GM21576 (cell line): ENCODE data around the gene DUSP7.
A peak's percentile ranks its signal among the peaks of the same experiment; 100 is the strongest.
"Not testable (repeated sequence)": the region's sequence is repeated elsewhere in the genome, so short reads cannot be mapped to it uniquely, and the experiment has no call there.

ENCODE experiments used
- ATAC-seq: cut with Tn5 transposase; IDR thresholded peaks from one replicate; pipeline ENCODE4 v1.9.1; 2021; ENCODE audit warnings: mild to moderate bottlenecking, moderate library complexity; ENCODE audit not compliant: unreplicated experiment

DUSP7 gene

DNA sequence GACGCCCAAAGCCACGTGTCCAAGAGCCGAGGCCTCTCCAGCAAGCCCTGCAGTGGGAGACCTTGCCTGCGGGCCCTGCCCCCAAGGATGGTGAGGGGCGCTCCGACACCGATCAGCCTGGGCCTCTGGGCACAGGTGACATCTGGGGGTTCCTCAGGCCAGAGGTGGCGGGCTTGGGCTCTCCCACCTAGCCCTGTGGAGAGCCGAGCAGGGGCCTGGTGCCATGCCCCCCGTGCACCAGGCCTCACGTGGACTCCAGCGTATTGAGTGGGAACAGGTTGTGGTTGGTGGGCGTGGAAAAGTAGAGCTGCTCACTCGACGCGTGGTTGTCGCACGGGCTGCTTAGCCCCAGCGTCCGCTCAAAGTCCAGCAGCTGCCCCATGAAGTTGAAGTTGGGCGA is 5.8 kb downstream of the DUSP7 start:
- no peak for ATAC-seq

DNA sequence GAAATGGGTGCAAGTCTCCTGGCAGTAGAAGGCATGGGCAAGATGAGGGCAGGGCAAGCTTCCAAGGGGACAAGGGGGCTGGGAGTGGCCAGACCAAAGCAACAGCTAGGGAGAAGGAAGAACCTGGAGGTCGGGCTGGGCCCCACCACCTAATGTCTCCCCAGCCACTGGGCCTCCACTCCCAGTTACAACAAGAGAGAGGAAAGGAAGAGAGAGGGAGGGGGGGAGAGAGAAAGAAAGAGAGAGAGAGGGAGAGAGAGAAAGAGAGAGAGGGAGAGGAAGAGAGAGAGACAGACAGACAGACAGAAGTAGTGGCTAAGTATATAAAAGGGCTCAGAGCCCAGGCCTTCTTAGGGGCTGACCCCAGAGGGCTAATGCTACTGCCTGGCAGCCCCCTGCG is 6.9 kb downstream of the DUSP7 start:
- no peak for ATAC-seq

DNA sequence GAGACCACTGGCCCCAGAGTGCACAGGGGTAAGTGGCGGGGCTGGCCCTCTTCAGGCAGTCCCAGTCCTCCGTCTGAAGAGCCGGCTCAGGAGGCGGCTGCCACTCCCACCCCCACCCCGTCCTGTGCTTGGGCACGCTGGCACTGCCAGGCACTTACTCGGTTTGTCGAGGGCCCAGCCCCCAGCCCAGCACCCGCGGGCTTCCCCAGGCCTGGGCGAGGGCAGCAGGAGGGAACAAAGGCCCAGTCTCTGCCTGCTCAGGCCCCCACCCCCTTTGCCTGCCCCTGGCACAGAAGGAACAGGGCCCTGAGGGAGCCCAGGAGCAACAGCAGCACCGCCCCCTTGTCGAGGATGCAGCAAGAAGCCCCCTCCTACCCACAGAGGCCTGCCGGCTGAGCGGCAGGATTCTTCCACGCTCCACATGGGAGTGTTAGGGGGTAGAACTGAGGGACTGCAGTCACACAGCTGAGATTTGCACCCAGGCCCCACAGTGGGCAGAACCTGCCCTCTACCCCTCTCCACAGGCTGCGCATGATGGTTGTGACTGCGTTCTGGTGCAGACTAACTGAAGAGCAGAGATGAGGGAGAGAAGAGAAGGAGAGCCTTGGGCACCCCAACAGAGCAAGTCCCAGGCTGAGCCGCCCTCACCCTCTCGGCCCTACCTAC is 8.9 kb downstream of the DUSP7 start:
- no peak for ATAC-seq

DNA sequence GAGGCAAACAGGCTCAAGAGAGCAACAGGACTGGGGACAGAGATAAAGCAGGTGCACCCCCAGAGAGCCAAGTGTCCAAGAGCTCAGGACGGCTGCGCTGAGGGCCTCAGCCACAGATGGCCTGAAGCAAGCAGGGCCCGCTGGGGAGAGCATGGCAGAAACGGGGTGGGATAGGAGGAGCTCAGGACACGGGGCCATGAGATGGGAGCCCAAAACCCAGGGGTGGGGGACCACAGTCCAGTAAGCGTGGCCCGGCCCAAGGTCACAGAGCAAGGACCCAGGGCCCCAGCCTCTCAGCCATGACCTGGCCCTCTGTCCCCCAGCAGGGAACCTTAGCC is 9.5 kb downstream of the DUSP7 start:
- no peak for ATAC-seq

DNA sequence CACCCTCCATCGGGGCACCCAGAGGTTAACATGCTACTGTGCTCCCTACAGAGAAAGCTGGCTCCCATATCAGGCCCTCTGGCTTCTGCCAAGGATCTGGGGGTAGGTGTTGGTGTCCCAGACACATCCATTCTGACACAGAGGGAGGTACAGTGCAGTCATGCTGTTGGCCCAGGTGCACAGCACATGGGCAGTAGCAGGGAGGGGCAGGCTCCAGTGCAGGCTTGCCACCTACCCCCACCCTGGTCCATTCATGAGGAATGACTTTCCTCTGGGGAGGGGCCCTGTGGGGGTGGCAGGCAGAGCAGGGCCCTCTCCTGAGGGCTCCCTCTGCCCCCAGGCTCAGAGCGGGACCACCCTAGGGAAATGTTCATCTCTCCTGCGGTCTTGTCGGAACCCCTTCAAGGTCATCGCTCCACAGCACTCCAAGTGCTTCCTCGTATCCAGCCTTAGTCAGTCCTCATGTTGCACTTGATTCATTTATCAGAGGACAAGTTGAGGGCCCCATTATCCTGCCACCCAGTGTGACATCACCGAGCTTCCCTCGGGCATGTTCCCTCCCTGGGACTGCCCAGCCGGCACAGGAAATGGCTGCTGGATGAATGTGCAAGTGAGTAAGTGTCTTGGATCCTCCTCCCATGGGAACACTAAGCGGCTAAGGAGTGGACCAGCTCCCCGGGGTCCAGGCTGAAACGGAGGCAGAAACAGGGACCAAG is 10.0 kb downstream of the DUSP7 start:
- no peak for ATAC-seq

DNA sequence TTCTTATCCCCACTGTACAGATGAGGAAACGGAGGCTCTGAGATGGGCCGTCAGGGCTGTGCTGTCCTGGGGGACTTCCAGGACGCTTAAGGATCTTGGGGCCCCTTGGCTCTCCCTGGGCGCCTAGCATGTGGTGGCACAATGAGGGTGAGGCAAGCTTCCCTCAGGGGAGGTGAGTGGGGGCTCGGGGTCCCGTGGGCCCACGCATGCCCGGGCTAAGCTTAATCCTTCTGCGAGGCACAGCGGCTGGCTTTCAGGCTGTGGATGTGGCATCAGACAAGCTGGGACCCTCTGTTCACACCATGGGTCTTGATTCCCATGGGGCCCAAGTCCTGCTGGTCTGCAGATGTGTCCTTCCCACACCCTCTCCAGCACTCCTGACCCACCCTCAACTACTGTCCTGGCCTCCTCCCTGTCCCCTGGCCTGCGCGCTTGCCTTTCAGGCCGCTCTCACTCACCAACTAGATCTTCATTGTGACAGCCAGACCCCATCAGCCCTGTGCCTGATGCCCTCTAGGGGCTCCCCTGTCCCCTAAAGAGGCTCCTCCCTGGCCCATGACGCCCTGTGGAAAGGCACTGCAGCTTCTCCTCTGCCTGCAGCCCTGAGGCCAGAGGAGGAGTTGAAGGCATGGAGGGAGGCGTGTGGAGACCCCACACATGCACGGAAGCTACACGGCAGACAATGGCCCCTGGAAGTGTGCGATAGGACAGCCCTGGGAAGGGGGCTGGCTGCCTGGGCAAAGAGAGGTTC is 11.3 kb downstream of the DUSP7 start:
- no peak for ATAC-seq

DNA sequence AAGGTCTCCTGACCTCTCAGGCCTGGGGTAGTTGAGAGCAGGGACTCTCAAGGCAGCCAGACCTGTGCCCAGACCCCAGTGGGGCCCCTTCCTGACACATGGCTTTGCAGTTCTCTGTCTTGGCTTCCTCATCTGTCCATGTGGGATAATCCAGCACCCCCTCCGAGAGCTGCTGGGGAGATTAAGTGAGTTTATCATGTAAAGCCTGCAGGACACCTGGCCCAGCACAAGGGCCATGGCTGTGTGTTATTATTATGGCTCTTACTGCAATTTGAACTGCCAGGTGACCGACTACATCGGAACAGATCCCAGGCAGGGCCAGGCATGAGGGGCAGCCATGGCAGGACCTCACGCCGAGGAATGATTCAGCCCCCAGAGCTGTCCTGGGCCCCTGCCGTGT is 12.6 kb downstream of the DUSP7 start:
- ATAC-seq: no peak

DNA sequence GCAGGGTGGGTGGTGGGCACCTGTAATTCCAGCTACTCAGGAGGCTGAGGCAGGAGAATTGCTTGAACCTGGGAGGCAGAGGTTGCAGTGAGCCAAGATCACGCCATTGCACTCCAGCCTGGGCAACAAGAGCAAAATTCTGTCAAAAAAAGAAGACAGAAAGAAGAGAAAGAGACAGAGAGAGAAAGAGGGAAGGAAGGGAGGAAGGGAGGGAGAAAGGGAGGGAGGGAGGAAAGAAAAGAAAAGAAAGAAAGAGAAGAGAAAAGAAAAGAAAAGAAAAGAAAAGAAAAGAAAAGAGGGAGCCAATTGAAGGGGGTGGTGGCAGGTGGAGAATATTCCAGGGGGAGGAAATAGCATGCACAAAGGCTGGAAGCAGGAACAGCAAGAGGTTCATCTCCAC is 13.3 kb downstream of the DUSP7 start:
- ATAC-seq: not testable (repeated sequence)

DNA sequence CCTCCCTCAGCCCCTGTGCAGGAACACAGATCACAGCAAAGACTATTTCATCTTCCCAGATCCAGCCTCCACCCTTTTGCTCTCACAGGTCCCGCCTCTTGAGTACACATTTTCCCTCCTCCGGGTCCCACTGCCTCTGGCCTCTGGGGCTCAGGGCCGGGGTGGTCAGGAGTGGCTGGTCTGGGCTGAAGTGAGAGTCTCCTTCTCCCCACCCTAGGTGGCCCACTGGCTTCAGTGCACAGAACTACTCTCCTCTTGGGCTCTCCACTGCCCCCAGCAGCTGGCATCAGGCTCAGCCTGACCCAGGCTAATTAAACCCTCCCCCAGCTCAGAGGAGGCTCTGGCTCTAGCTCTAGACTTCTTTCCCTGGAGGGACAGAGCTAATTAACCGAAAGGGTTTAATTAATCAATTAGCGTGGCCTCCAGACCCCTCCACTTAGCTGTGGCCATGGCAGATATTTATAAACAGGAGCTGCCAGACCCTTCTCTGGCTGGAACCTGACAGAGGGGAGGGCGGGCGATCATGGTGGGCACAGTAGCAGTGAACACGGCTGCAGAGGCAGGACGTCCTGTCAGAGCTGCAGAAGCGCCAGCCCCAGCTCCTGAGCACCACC is 15.1 kb downstream of the DUSP7 start:
- ATAC-seq: no peak

DNA sequence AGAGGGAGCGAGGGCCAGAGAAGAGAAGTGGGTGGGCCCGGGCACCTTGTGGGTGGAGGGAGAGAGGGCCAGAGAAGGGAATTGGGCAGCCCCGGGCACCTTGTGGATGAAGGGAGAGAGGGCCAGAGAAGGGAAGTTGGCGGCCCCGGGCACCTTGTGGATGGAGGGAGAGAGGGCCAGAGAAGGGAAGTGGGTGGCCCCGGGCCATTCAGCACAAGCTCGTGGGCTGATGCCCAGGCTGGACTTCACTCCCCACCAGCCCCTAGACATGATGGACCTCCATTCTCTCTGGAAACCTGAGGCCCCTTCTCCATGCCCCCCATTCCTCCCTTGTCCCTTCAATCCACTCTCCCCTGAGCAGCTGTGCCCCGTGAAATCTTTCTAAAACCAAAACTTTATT is 15.8 kb downstream of the DUSP7 start:
- no peak for ATAC-seq

DNA sequence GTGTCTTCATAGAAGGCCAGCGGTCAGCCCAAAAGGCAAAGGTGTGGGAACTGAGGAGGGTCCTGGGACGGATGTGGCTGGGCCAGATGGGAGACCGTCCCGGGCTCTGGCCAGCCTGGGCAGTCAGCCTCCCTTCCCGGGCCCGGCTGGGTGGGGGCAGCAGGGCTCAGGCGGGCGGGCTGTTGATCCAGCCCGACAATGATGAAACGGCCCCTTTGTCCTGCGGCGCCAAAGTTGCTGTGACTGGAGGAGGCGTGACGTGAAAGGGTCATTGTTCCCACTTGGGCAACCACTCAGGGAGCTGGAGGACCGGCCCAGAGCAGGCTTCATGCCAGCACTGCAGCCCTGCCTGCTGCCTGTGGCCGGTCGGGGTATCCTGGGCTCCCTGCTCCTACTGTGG is 16.5 kb downstream of the DUSP7 start:
- no peak for ATAC-seq

DNA sequence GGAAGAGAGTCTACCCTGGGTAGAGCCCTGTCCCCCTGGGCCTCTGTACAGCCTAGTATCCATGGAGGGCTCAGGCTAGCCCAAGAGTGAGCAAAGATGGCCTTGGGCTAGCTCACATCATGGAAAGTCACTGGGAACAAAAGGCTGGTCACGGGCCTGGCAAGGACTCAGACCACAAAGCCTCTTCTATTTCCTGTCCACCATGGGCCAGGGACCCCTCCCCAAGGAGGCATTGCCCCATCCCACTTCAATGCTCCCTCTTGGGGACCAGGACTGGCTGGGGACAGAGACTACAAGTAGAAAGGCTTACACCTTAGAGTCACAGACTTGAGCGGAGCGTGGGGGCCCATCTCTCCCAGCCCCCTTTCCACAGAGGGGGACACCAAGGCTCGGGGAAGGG is 16.9 kb downstream of the DUSP7 start:
- no peak for ATAC-seq

DNA sequence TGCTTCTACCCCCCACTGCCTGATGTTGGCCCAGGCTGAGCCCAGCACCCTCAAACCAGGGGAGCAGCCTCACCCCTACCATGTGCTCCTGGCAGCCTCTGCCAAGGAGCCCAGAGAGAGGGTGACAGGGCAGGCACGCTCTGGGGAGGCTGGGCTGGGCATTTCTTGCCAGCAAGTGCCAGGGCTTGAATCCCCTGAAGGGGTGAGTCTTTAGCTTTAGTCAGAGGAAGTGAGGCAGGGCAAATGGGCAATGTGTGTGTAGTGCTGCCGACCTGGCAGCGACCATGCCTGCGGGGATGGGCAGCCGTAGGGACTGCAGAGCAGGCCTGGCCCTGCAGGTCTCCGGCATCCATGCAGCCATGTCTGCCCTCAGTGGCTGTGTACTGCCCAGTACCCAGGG is 18.1 kb downstream of the DUSP7 start:
- ATAC-seq: no peak

DNA sequence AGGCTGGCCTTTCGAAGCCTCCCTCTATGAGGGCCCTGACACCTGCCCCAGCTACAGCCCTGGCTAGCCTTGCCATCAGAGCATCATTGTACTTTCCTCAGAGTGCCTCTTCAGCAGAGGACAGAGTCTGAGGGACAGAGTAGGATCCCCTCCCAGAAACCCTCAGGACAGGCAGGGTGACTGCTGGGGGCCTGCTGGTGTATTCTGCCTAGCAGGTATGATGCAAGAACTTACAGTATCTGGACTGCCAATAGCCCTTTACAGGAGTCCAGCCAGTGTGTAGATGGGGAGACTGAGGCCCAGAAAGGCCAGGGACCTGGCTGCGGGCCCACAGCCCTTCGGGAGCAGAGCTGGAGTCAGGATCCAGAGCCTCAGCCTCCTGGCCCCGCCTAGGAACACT is 19.1 kb downstream of the DUSP7 start:
- no peak for ATAC-seq

DNA sequence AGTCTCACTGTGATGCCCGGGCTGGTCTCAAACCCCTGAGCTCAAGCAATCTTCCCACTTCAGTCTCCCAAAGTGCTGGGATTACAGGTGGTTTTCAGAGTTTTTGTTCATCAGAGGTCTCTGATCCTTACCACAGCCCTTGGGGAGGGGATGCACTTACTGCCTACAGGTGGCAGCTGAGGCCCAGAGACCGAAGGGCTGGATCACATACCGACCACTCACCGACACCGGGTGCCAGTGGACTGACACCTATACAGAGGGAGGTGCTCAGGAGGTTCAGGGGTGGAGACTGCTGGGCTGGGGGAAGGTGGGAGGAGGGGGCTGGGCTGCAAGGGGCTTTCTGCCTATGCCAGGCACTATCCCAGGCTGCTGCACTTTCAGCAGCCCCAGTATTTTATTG is 19.5 kb downstream of the DUSP7 start:
- no peak for ATAC-seq

DNA sequence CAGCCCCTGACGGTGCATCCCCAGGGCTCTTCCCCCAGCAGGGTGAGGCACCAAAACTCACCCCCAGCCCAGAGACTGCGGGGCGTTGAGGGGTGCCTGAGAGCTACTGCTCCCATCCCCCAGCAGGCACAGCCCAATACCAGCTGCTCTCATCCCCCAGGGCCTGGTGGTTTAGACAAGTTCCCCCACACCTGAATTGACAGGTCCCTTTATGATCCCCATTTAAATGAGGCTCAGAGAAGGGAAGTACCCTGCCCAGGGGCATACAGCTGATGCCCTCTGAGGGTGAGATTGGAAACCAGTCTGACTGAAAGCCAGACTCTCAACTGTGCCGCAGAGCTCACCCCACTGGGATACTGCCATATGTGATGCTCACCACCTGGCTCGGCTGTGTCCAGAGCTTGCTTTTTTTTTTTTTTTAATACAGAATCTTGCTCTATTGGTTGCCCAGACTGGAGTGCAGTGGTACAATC is 20.1 kb downstream of the DUSP7 start:
- peak; percentile 54 for ATAC-seq

DNA sequence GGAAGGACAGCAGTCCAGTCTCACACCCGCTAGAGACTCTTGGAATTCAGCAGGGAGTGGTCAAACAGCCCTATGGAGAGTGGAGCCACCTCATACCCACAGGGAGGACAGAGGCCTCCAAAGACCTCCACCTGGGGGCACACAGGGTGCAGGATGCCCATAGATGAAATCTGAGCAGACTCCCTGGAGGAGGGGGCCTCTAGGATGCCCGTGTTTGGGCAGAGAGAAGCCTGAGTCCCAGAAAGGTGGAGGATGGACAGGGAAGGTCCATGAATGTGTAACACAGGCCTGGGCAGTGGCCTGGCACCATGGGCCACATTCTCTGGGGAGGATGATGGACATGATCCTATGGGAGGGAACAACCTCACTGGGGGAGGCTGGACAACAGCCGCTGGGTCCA is 21.7 kb downstream of the DUSP7 start:
- no peak for ATAC-seq

DNA sequence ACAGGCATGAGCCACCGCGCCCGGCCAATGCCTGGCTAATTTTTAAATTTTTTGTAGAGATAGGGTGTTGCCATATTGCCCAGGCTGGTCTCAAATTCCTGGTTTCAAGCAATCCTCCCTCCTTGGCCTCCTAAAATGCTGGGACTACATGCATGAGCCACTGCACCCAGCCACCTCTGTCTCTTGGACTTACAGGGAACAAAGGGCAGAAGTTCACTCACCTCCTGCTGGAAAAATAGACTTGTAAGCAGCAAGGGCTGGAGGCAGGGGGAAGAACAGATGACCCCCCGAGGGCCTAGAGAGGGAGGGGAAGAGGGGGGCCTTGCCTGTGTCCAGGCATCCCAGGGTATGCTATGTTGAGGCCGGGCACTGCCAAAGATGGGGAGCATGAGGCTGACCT is 22.2 kb downstream of the DUSP7 start:
- ATAC-seq: no peak

DNA sequence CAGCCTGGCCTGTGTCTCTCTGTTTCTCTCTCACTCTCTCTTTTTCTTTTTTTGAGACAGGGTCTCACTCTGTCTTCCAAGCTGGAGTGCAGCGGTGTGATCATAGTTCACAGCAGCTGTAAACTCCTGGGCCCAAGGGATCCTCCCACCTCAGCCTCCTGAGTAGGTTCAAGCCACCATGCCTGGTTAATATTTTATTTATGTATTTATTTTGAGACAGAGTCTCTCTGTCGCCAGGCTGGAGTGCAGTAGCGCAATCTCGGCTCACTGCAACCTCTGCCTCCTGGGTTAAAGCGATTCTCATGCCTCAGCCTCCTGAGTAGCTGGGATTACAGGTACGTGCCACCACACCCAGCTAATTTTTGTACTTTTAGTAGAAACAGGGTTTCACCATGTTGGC is 22.6 kb downstream of the DUSP7 start:
- ATAC-seq: not testable (repeated sequence)

DNA sequence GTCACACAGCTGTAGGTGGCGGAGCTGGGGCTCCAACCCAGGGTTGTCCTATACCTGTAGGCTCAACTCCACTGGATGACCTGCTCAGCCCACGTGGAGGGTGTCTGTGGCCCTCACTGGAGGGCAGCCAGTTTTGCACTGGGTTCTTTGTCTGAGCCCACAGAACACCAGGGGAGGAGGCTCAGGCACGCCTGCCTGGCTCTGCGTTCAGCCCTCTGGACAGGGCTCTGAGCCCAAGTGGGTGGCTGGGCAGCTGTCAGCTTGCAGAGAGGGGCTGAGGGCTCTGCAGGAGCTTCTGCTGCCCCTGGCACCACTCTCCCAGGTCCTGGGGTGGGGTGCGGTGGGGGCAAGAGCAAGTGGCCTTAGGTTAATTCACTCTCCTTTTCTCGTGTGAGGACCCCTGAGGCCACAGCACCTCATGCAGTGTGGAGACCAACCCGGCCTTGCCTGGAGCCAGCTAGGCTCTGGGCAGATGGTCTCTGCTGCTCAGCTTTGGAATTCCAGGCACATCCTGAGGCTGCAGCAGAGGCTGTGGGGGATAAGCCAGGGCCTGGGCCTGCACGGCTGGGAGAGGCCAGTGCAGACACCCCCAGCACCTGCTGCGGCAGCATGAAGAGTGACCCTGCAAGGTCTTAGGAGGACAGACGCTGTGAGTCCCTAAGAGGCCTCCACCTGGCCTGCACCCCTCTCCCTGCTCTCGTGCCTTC is 23.5 kb downstream of the DUSP7 start:
- ATAC-seq: no peak

DNA sequence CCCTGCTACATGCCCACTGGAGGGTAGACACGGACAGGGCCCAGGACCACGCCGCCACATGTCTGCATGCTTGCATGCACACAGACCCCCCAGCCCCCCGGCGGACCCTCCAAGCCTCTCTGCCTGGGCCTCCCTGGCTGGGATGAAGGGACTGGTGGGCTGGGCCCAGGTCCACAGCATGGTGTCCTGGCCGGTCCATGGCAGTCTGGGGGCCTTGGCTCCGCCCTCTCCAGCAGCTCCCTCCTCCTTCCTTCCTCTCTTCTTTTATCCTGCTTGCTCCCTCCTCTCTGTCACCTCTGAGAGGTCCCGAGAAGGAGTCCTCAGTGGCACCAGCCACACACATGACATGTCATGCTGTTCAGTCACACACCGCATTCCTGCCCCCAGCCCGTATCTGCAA is 24.5 kb downstream of the DUSP7 start:
- ATAC-seq: no peak
